Measurements from ENCODE around the gene LRRC72. TPM values are rescaled to one million over a fixed set of nuclear protein-coding genes. Genes with fewer than 3 reads are reported as not detected.

LRRC72 gene
- total and polyA plus RNA-seq, 10 of the 15 experiments (the other 5 are each of a cell fraction or from before 2014, with no cell fraction given) = not detected

DNA sequence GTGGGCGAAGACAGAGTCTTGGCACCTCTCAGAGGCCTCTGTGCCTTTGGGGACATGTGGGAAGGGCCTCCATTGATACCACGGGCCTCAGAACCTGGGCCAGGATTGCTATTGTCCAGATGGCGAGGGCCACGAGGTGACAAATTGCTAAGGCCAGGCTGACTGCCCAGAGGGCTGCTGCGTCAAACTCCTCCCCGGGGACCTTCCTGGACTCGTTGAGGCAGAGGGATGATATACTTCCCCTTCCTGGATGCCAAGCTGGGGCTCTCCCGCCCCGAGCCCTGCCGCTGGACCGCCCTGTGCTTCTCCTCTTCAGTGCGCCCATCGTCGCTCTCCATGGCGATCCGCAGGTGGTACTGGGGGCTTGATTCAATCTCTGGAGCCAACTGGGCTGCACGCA is 58.9 kb downstream of the LRRC72 start:
- DNase-seq (ENCODE audit: low read depth, low spot score) (no peak), ATAC-seq (no peak), FAIRE-seq (no peak)
- BruUV-seq (replicated peaks) = no TSS peak
- Histone ChIP-seq H3K4me1 (ENCODE audit: control insufficient read depth, insufficient read depth, low read length) (no peaks in the 10 kb centered on the region), H3K9ac (ENCODE audit: control insufficient read depth, insufficient read depth, low read length) (no peak overlapping the region), H3K27me3 (replicated peaks in 1 of 2; ENCODE audit: control insufficient read depth in 2 of 2, insufficient read depth in 2 of 2, low read length in 1 of 2) (no peaks in the 10 kb centered on the region; a peak in 1 of 4 replicates), H3K36me3 (ENCODE audit: control insufficient read depth in 2 of 2, insufficient read depth in 2 of 2, low read length in 1 of 2) (no peaks in the 10 kb centered on the region), H3K9me3 (replicated peaks; ENCODE audit: control insufficient read depth, insufficient read depth, low read length) (no peaks in the 10 kb centered on the region), H3K4me2 (ENCODE audit: control insufficient read depth, insufficient read depth) (no peak overlapping the region), H3K4me3 (no peak overlapping the region), H3K27ac (ENCODE audit: control insufficient read depth, insufficient read depth) (no peak overlapping the region), H2AFZ (ENCODE audit: control insufficient read depth, low read depth, low read length) (no peak overlapping the region), H3K79me2 (ENCODE audit: control insufficient read depth, insufficient read depth, low read length) (no peaks in the 10 kb centered on the region), H4K20me1 (ENCODE audit: control insufficient read depth, insufficient read depth) (no peaks in the 10 kb centered on the region)
- ChIA-PET POLR2A (no interaction called here), CTCF (no interaction called here), SMC1A (ENCODE audit: uncharacterized antibody, unreplicated experiment) (no interaction called here), RAD21 (ENCODE audit: unreplicated experiment) (no interaction called here)
- TF ChIP-seq FOXK2 (IDR thresholded peaks at IDR 0.05) (no peak), RAD21 (IDR thresholded peaks at IDR 0.05; ENCODE audit: insufficient read depth, low read depth, low read length) (no peak), HDAC2 (IDR thresholded peaks at IDR 0.05) (no peak), GABPA (IDR thresholded peaks at IDR 0.05; ENCODE audit: low read depth) (no peak), PAX8 (IDR thresholded peaks at IDR 0.05) (no peak), CBX3 (IDR thresholded peaks at IDR 0.05; ENCODE audit: borderline replicate concordance, low read depth) (no peak), ZNF207 (IDR thresholded peaks at IDR 0.05; ENCODE audit: borderline replicate concordance) (no peak), RFX5 (IDR thresholded peaks at IDR 0.05; ENCODE audit: low read depth, low read length) (no peak), HDGF (IDR thresholded peaks at IDR 0.05) (no peak), RAD51 (IDR thresholded peaks at IDR 0.05) (no peak), ZNF217 (IDR thresholded peaks at IDR 0.05) (no peak), POLR2A (IDR thresholded peaks at IDR 0.05; ENCODE audit: low read depth, low read length) (no peak)
- WGBS (ENCODE audit: insufficient coverage, insufficient replicate concordance, low lambda C conversion rate, missing lambda C conversion rate) = 56% methylated on average over 17 of the region's 17 CpGs
- intact Hi-C loops (cut with micrococcal nuclease; ENCODE audit: unreplicated experiment) (no loop called here), in situ Hi-C loops (cut with MboI) (no loop called here)
